K562 (cell line): ENCODE results near the gene TCP11. TPM values are rescaled to one million over a fixed set of nuclear protein-coding genes. Genes with fewer than 3 reads are reported as not detected.

ENCODE experiments used
- ATAC-seq: fragments of 200-7000 bp; cut with Tn5 transposase; 3 replicates; pipeline ENCODE4 v1.9.1; 2020; ENCODE audit warnings: moderate library complexity
- BruUV-seq: library from RNA; stranded (reverse); fragments of 400-500 nt; replicated peaks from 2 replicates; lab custom pipeline; 2021; lab: Mats Ljungman, UMichigan
- CTCF ChIA-PET: fragments of 300-600 bp; formaldehyde crosslinking; extraction: SDS; loops from one replicate; lab custom pipeline; 2021; ENCODE audit warnings: low intra/inter-chr PET ratio; lab: Yijun Ruan, JAX
- POLR2A ChIA-PET: fragments of 300-600, 350-650 bp; sonication (Branson Sonifier 250); formaldehyde crosslinking; extraction: SDS; loops from one replicate; lab custom pipeline; 2021; ENCODE audit warnings: antibody characterized with exemption, inconsistent platforms; lab: Yijun Ruan, JAX
- DNase-seq, 4 experiments: peaks; one replicate each; pipeline versions ENCODE4 v3.0.0 to v3.0.0-alpha.2; 2011 to 2018; ENCODE audit warnings: low spot score in 3 of 4, mixed read lengths in 3 of 4; ENCODE audit errors: extremely low read depth in 1 of 4
- FAIRE-seq: peaks from 2 replicates; lab custom pipeline; 2011; peaks lifted over from hg19 to GRCh38; lab: Jason Lieb, UNC
- H2AFZ ChIP-seq: 2 replicates; pipeline ENCODE4 v1.6.0; 2011; ENCODE audit warnings: low read depth, low read length, control low read depth, inconsistent platforms
- H3K27ac ChIP-seq: fragments of 200-600 bp; 3 replicates; pipeline ENCODE4 v1.8.0; 2011; ENCODE audit warnings: low read depth, mild to moderate bottlenecking, control low read depth, inconsistent platforms, low read length, moderate library complexity, mixed read lengths; ENCODE audit errors: extremely low read depth
- H3K27me3 ChIP-seq, 2 experiments: fragments of 300-600 bp in 1 of 2; 2 replicates in 1 of 2; 3 replicates in 1 of 2; pipeline versions ENCODE4 v1.6.0 to v1.8.0; 2011; ENCODE audit warnings: inconsistent platforms in 2 of 2, low read length in 2 of 2, mild to moderate bottlenecking in 1 of 2, mixed read lengths in 1 of 2, moderate library complexity in 1 of 2; ENCODE audit not compliant: control insufficient read depth in 2 of 2, insufficient read depth in 2 of 2
- H3K36me3 ChIP-seq: fragments of 300-600 bp; 3 replicates; pipeline ENCODE4 v1.8.0; 2011; ENCODE audit warnings: mild to moderate bottlenecking, low read length, inconsistent platforms; ENCODE audit not compliant: control insufficient read depth, insufficient read depth
- H3K4me1 ChIP-seq, 2 experiments: fragments of 200-600 bp in 1 of 2; replicated peaks in 1 of 2; 2 replicates in 1 of 2; 3 replicates in 1 of 2; pipeline versions ENCODE4 v1.5.1 to v1.8.0; 2011; ENCODE audit warnings: inconsistent platforms in 2 of 2, low read length in 2 of 2, mild to moderate bottlenecking in 1 of 2, mixed read lengths in 1 of 2, moderate library complexity in 1 of 2; ENCODE audit not compliant: control insufficient read depth in 2 of 2, insufficient read depth in 2 of 2
- H3K4me2 ChIP-seq: 2 replicates; pipeline ENCODE4 v1.6.1; 2011; ENCODE audit warnings: low read length, control low read depth, inconsistent platforms, mixed read lengths; ENCODE audit not compliant: insufficient read depth
- H3K4me3 ChIP-seq: fragments of 200-600 bp; sonication (generic), shearing (Covaris generic); 2 replicates; pipeline ENCODE4 v1.5.1; 2016; ENCODE audit warnings: control low read depth, inconsistent platforms
- H3K79me2 ChIP-seq: fragments of 200-600 bp; 3 replicates; pipeline ENCODE4 v1.8.0; 2011; ENCODE audit warnings: low read length, inconsistent platforms; ENCODE audit not compliant: control insufficient read depth, insufficient read depth
- H3K9ac ChIP-seq, 2 experiments: 2 replicates each; pipeline versions ENCODE4 v1.6.0 to v1.6.1; 2011; ENCODE audit warnings: low read depth in 2 of 2, low read length in 2 of 2, control low read depth in 1 of 2, inconsistent platforms in 1 of 2, mild to moderate bottlenecking in 1 of 2, mixed read lengths in 1 of 2; ENCODE audit not compliant: insufficient read depth in 1 of 2
- H3K9me1 ChIP-seq: one replicate; pipeline ENCODE4 v1.6.0; 2011; ENCODE audit warnings: inconsistent platforms, mild to moderate bottlenecking, low read length, moderate library complexity; ENCODE audit not compliant: control insufficient read depth, insufficient read depth
- H3K9me3 ChIP-seq: replicated peaks from 2 replicates; pipeline ENCODE4 v1.5.1; 2011; ENCODE audit warnings: low read depth, low read length, inconsistent platforms; ENCODE audit not compliant: control insufficient read depth, insufficient read depth
- H4K20me1 ChIP-seq: replicated peaks from 2 replicates; pipeline ENCODE4 v1.6.1; 2011; ENCODE audit warnings: low read length, inconsistent platforms, mixed read lengths; ENCODE audit not compliant: control insufficient read depth, insufficient read depth
- FOXJ3 ChIP-seq: sonication (generic); formaldehyde crosslinking; IDR thresholded peaks from 2 replicates; pipeline ENCODE4 v1.4.0; 2020; ENCODE audit warnings: mild to moderate bottlenecking, missing genetic modification reagents
- GABPB2 ChIP-seq: fragments of 250-450 bp; sonication (Bioruptor Pico); conservative IDR thresholded peaks from 2 replicates; pipeline ENCODE4 v1.5.1; 2021; ENCODE audit warnings: mild to moderate bottlenecking
- SUPT5H ChIP-seq: fragments of 450-650 bp; IDR thresholded peaks from 2 replicates; pipeline ENCODE4 v1.6.1; 2016
- ZFP1 ChIP-seq: fragments of 450-650 bp; formaldehyde crosslinking; IDR thresholded peaks from 2 replicates; pipeline ENCODE4 v1.4.0; 2020; ENCODE audit warnings: mild to moderate bottlenecking, mixed read lengths
- ZNF707 ChIP-seq: fragments of 250-450 bp; sonication (Bioruptor Pico); conservative IDR thresholded peaks from 2 replicates; pipeline ENCODE4 v1.8.0; 2022; ENCODE audit warnings: inconsistent platforms, mild to moderate bottlenecking, moderate library complexity
- WGBS: fragments of 100-300 bp; shearing (Covaris generic); methylation state at CpG from one replicate; pipeline ENCODE4 v1.1.6; 2016; ENCODE audit warnings: low coverage, mixed read lengths; ENCODE audit not compliant: insufficient coverage; ENCODE audit errors: missing lambda C conversion rate; 5-methylcytosine and 5-hydroxymethylcytosine counted together
- in situ Hi-C: fragments of 300-500 bp; cut with MboI; formaldehyde crosslinking; loops from 4 replicates; pipeline ENCODE4 v1.15.0; 2018; ENCODE audit warnings: inconsistent platforms, mixed read lengths
- intact Hi-C: fragments of 100-400 bp; cut with micrococcal nuclease; formaldehyde crosslinking; loops from 2 replicates; pipeline ENCODE4 v1.14.2; 2022
- polyA plus RNA-seq, 8 experiments: library from polyadenylated mRNA; depleted of rRNA in 4 of 8; stranded (reverse) in 5 of 8; unstranded in 3 of 8; fragments of >200 nt; fragmentation: Nextera tagmentation in 2 of 8; fragmentation: Illumina TruSeq in 1 of 8; extraction: Ambion mirVana in 2 of 8; extraction: Trizol in 1 of 8; gene quantifications; 2 replicates each; pipeline versions ENCODE4 v1.2.1 to v1.2.3, GENCODE V29; 2011 to 2014; ENCODE audit warnings: inconsistent platforms in 1 of 8, missing spikeins in 1 of 8
- total RNA-seq, 7 experiments: library from RNA; depleted of rRNA in 6 of 7; stranded (reverse); fragments of >200 nt in 6 of 7; fragmentation: Illumina TruSeq in 2 of 7; extraction: Trizol in 2 of 7; gene quantifications; 2 replicates each; pipeline versions ENCODE4 v1.2.1 to v1.2.3, GENCODE V29; 2011 to 2021; ENCODE audit warnings: low replicate concordance in 1 of 7
- TF ChIP-seq, protein P1 (sequence below): fragments of 200-400 bp; formaldehyde crosslinking; IDR thresholded peaks from 2 replicates; pipeline ENCODE4 v1.6.1; 2017; ENCODE audit warnings: mild to moderate bottlenecking, low read depth, low read length, moderate library complexity

Gene TCP11
- total and polyA plus RNA-seq, 9 of the 15 experiments (the other 6 are each of a cell fraction or from before 2014, with no cell fraction given), result not detected

DNA sequence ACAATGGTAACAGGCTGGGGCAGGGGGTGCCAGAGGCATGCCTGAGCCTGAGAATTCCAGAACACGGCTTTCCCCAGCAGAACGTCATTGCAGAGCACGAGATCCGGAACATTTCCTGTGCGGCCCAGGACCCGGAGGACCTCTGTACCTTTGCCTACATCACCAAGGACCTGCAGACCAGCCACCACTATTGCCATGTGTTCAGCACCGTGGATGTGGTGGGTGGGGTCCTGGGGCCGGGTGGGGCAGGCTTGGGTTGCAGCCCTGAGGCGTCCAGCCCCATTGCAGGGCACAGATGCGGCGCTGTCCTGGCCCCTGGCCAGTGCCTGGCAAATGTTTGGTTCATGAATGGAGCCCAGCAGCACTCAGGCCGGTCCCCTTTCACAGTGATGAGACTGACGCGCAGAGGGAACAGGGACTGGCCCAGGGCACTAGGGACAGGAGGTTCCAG lies 57.1 kb downstream of the TCP11 start (continued):
- TF ChIP-seq, protein P1, sequence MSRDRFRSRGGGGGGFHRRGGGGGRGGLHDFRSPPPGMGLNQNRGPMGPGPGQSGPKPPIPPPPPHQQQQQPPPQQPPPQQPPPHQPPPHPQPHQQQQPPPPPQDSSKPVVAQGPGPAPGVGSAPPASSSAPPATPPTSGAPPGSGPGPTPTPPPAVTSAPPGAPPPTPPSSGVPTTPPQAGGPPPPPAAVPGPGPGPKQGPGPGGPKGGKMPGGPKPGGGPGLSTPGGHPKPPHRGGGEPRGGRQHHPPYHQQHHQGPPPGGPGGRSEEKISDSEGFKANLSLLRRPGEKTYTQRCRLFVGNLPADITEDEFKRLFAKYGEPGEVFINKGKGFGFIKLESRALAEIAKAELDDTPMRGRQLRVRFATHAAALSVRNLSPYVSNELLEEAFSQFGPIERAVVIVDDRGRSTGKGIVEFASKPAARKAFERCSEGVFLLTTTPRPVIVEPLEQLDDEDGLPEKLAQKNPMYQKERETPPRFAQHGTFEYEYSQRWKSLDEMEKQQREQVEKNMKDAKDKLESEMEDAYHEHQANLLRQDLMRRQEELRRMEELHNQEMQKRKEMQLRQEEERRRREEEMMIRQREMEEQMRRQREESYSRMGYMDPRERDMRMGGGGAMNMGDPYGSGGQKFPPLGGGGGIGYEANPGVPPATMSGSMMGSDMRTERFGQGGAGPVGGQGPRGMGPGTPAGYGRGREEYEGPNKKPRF, result no peak
- no peak for TF ChIP-seq ZNF707 (CRISPR knock-in tag)

- BruUV-seq, result no TSS peak
- in situ Hi-C loops, result no loop called here
- no peak for FAIRE-seq
These were observed 57.6 kb downstream of the TCP11 start for GRCh38 chr6:35083507-35083906.

More at GRCh38 chr6:35083507-35083906, 57.6 kb downstream of the TCP11 start:
- no peaks in the 10 kb centered on the region for H3K79me2 ChIP-seq
- H3K9ac ChIP-seq, result no peak overlapping the region
- H3K9me1 ChIP-seq, result no peaks in the 10 kb centered on the region
- H3K36me3 ChIP-seq, result peaks cover 12% of the 10 kb centered on the region; the same call in 1 of the 3 replicates
- no peak for TF ChIP-seq ZFP1 (CRISPR knock-in tag)
- TF ChIP-seq SUPT5H, result no peak
- no peak for TF ChIP-seq GABPB2
- TF ChIP-seq FOXJ3 (CRISPR knock-in tag), result no peak
- no peak overlapping the region for H3K4me3 ChIP-seq
- no peak overlapping the region for H2AFZ ChIP-seq
- intact Hi-C loops, result no loop called here
- POLR2A ChIA-PET, result no interaction called here
- H3K27ac ChIP-seq, result no peak overlapping the region
- CTCF ChIA-PET, result no interaction called here
- no peaks in the 10 kb centered on the region for H4K20me1 ChIP-seq
- H3K4me2 ChIP-seq, result no peak overlapping the region
- ATAC-seq (no peak), DNase-seq (no peak)
- H3K9me3 ChIP-seq, result no peaks in the 10 kb centered on the region
- 81% methylated on average over 9 of the region's 9 CpGs for WGBS
- no peaks in the 10 kb centered on the region for H3K27me3 ChIP-seq
- H3K4me1 ChIP-seq, result peaks cover 0 to 13% of the 10 kb centered on the region in 2 experiments; a peak in 1 of 5 replicates
